Right kidney (tissue), 1 donor: ENCODE measurements around the gene SF1.
A peak's percentile ranks its signal among the peaks of the same experiment; 100 is the strongest.

Experiments used
- DNase-seq: peaks from one replicate; pipeline ENCODE4 v3.0.0-alpha.2; 2016

The SF1 gene

DNA sequence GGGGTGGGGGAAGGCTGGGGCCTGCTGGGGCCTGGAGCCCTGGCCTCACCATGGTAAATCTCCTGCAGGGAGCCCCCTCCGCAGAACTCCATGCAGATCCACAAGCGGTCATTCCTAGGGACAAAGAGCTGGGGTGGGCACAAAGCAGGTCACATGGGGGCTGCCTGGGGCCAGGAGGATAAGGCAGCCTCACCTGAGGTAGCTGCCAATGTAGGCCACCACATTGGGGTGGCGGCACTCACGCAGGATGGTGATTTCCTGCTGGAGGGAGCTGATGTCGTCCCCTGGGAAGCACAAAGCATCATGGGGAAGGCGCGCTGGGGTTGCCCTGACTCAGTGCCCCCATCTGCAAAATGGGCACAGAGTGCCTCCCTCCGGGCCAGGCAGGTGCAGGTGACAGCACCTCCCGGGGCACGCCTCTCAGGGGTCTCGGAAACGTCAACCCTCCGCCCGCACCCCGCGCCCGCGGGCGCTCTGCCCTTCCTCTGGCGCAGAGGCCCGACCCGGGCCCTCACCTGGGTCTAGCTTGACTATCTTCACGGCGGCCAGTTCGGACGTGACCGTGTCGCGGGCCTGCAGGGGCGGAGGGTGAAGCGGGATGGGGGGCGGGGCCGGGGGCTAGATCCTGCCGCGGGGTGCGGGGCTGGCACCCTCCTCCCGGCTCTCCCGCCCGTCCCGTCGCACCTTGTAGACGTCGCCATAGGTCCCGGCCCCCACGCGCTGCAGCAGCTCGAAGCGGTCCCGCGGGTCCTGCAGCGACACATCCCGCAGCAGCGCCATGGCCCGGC is 24.2 kb upstream of the SF1 start:
- DNase-seq: peak; percentile 49

DNA sequence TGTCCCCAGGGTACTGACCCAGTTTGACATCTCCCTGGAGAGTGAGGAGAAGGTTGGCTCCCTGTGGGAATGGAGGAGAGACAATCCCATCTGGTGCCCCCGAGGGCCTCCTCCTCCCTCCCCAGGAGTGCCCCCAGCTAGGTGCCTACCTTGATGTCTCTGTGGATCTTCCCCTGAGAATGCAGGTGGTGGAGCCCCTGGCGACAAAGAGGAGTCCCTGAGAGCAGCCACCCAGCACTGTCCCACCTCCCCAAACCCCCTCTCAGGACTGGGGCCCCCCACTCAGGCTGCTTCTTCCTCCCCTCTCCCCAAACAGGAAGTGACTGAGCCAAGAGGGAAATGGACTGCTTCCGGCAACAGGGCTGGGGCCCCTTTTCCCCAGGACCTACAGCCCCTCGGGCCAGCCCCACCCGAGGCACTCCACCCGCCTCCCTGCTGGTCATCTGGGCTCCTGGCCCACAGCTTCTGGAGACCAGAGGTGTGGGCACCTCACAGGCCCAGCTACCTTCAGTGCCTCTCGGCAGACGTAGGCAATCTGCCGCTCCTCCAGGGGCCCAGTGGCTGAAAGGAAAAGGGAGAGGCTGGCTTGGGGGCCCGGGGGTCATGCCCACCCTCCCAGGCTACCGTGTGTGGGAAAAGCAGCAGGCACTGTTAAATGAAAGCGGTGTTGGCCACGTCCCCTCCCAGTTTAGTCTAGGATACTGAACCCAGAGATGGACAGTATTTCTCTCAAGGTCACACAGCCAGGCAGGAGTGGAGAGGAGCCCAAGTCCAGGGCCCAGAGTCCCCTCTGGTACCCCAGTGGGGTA is 23.4 kb upstream of the SF1 start:
- DNase-seq: peak; percentile 36

GRCh38 chr11:64801158-64801464 is 22.8 kb upstream of the SF1 start:
- no peak for DNase-seq

DNA sequence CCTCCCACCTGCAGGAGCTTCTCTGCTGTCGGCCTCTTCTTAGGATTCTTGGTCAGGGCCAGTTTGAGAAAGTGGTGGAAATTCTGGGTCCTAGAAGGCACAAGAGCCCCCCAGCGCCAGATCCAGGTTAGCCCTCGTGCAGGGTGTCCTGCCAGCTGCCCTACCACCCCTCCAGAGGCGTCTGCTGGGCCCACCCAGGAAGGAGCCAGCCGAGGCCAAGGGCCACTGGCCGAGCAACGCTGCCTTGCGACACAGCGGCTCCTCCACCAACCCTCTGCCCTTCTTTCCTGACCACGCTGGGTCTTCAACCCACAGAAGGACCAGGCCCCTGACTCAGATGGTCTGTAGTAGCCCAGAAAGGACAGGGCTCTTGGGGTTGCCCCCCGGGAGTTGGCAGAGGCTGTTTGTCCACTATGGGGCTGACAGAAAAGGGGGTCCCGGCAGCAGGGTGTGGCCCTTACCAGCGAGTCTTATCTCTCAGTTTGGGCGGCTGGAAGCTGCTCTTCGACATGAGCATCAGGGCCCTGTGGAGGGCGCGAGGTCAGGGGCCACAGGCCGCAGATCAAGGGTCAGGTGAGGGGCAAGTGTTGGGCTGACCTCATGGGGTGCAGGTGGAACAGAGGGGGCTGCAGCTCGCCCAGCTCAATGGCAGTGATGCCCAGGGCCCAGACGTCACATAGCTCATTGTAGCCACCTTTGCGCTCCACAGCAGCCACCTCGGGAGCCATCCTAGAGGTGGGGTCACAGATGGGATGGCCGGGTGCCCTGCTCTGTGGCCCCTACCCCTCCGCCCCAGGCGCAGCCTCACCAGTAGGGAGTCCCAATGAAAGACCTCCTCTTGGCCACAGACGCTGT is 22.2 kb upstream of the SF1 start:
- DNase-seq: no peak

DNA sequence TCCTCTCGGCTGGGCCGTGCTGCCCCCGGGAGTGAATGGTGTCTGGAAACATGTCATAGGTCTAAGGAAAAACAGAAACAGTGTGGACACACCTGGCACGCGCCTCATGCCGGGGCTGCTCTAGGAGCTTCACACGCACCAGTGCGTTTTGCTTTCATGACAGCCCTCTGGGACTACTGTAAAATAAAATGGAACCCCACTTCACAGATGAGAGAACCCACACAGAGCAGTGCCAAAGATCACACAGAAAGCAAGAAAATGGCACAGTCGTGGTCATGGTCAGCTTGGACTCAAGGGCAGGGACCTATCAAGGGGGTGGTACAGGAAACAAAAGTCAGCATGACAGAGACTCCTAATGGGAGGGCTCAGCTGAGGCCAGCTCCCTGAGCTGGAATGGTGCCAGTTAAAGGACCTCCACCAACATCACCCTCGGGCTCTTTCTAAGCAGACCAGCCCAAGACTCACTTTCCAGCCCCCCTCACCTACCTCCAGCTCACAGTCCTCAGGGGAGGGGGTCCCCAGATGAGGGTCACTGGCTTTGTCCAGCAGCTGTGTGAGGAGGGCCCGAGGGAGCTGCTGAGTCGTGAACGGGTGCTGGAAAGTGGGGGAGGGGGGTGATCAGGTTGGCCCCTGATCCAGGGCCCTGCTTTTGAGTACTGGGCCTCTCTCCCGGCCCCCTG is 21.4 kb upstream of the SF1 start:
- peak; percentile 42 for DNase-seq

GRCh38 chr11:64799256-64799622 is 20.9 kb upstream of the SF1 start:
- DNase-seq: no peak

- DNase-seq: no peak
These were observed 18.6 kb upstream of the SF1 start for GRCh38 chr11:64796757-64797541.

DNA sequence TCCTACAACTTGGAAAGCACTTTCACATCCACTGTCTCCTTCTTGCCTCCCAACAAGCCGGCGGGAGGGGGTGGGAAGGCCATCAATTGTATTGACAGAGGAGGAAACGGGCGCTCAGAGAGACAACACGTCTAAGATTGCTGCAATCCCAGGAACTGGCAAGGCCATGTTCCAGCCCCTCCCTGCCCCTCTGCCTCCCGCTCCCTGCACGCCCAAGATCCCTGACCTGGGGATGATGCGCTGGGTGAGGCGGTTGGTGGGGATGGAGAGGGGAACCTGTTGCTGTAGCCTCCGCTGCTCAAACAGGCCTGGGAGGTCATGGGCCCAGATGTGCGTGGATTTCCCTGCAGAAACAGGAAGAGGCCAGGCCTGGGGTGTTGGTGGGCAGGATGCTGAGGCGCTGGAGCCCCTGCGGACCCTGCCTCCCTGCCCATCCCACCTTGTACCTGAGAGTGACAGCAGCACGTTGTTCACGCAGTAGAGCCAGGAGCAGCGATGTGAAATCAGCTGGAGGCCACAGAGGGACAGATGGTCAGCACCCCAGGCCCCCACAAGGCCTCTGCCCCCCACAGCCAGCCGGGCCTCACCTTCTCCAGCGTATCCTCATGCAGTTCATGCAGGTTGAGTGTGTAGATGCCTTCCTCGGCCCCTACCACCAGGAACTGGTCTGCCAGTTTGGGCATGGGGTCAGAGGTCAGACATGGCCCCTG is 17.9 kb upstream of the SF1 start:
- DNase-seq: no peak

DNA sequence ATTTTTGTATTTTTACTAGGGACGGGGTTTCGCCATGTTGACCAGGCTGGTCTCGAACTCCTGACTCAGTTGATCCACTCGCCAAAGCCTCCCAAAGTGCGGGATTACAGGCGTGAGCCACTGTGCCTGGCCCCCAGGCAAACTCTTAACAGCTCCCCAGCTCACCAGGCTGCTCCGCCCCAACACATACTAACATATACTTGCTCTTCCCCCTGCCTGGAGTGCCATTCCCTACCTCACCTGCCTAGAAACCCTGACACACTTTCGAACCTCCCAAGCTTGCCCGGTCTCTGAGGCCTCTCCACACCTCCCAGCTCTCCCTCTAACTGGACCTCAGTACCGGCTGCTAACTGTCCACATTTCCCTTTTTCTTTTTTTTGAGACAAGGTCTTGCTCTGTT is 16.2 kb upstream of the SF1 start:
- no peak for DNase-seq

GRCh38 chr11:64793271-64794160 is 15.2 kb upstream of the SF1 start:
- DNase-seq: no peak

DNA sequence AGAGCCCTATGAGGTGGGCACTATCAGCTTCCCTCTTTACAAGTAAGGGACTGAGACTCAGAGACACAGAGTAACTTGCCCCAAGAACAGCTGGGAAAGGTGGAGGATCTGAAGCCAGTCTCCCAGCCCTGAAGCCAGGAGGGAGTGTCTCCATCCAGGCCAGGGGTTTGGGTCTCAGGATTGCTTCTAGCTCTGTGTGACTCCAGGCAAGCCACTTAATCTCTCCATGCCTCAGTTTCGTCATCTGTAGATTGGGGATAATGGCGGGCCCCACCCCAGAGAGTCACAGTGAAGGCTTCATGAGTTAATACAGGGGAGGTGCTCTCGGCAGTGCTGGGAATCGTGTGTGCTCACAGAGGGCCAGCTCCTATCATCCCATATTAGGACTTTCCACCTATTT is 14.1 kb upstream of the SF1 start:
- no peak for DNase-seq

DNA sequence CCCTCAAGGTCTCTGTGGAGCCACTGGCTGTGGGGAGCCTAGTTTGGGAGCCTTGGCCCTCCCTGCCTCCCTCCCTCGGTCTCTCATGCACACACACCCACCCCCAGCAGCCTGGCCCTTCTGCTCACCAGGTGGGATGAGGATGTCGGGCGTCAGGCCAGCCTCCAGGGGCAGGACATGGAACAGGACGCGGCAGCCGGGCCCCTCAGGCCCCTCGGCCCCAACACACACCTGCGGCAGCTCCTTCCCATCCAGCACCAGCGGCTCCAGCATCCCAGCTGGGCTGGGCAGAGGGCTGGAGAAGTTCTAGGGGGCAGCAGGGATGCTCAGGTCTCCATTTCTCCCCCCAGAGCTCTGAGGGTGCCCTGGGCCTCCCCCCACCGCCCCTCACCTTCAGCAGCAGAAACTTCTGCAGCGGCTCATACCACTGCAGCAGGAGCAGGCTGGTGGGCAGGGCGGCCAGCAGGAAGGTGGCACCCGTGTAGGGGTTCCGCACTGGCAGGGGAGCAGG is 13.5 kb upstream of the SF1 start:
- no peak for DNase-seq

GRCh38 chr11:64790205-64791095 is 12.1 kb upstream of the SF1 start:
- DNase-seq: no peak

DNA sequence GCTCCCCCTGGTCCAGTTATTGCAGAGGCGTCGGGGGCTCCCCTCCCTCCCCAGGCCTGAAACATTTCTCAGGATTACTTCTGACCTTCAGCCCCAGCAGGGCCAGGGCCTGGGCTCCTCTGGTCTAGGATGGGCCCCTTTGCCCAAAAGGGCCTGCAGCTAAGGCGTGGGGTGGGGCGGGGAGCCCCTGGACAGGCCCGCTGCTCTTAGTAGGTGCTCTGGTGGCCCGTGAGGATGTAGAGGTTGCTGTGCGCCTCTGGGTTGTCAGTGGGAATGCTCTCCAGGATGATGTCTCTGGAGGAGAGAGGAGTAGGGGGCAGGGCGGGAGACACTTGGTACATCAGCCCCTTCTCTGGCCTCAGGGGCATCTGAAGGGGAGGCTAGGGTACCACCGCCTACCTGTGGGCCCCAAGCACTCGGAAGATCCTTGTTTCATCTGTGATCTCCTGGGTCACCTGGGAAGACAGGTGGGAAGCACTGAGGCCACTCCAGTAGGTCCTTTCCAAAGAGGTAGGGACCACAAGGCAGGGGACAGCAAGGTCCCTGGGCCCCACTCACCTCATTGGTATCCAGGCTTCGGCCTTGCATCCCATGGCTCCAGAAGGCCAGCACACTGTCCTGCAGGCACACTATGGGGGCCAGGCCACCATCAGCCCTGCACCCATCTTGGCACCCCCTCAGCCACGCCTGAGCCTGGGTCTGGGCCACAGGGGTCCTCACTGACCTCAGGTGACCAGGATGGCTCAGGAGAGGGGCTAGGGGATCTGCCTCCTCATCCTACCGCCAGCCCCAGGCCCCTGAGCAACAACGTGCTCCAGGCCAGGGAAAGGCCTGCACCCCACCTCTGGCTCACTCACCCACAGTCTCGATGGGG is 11.2 kb upstream of the SF1 start:
- DNase-seq: no peak

DNA sequence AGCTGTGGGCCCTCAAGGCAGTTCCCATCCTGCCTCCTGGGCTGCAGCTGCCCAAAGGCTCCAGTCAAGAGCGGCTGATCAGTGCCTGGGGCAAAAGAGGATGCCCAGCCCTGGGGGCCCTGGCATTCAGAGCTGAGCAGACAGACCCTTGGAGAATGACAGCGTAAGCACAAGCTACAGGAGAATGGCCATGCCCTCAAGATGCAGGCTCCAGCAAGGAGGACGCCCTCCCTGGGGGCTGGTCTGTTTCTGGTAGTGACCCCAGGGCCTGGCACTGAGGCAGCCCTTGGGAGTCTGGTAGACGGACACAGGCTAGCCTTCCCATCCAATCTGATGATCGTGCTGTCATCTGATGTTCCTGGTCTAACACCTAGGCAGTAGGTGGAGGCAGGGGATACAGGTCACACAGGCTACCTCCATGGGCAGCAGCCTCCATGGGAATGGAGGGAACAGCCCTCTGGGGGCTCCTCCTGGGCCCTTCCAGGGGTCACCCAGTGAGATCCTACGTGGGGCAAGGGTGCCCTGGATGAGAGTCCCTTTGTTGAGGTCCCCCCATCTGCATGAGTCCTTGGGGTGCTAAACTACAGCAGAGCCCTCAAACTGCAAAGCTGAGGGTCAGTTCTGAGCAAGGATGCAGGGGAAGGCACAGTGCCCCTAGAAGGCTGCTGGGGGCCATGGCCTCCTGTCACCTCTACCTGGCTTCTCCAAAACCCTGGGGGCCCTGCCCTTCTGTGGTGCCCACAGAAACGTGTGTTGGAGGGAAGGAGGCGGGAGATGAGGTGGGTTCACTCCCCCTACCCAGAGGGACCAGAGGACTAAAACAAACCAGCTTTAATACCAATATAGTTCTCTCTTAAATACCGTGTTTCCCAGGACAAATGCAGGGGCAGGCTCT is 10.2 kb upstream of the SF1 start:
- DNase-seq: no peak

GRCh38 chr11:64787526-64788320 is 9.4 kb upstream of the SF1 start:
- DNase-seq: no peak
